Measurements from ENCODE around the gene TEKTIP1. TPM values are rescaled to one million over a fixed set of nuclear protein-coding genes. Genes with fewer than 3 reads are reported as not detected.

Gene TEKTIP1
- total and polyA plus RNA-seq, 2 donors (not counting 1 experiment from before 2014, with no cell fraction given) = not detected

GRCh38 chr19:3522421-3523360, 16.3 kb upstream of the TEKTIP1 start:
- H3K9me3 ChIP-seq (ENCODE audit: control insufficient read depth, insufficient read depth, low read depth, low read length) = no peaks in the 10 kb centered on the region

DNA sequence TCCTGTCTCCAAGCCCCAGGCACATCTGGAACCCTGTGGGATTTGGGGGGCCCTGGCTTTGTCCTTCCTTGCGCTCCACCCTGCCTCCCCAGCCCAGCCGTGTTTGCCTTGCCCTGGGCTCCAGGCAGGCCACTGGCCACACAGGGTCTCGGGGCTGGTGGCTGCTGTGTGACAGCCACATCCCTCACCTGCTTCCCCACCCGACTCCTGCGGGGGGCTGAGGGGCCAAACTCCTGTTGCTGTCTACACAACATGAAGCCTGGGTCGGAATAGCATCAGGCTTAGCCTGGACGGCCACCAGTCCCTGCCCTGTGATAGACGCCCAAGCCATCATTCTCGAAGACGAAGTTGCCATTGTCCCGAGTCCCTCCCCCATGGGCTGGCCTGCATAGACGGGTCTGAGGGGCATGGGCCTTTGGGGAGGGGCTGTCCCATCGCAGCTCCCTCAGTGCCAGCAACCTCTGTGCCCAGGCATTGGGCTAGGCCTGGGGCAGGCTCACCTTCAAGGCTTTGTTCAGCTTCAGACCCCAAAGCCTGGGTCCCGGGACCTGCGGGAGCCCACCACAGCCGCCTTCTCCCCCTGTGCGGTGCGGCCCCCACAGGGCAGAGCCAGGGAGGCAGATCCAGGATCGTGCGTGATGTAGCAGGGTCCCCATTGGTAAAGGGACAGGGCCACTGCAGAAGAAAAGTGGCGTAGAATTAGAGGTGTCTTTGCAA, 15.5 kb upstream of the TEKTIP1 start:
- Histone ChIP-seq H3K4me3 (replicated peaks in 1 of 4; ENCODE audit: control extremely low read depth in 1 of 4, insufficient read depth in 1 of 4, low read depth in 3 of 4, low read length in 4 of 4) (no peak overlapping the region), H3K9ac (ENCODE audit: insufficient read depth, low read length) (no peak overlapping the region), H4K20me1 (ENCODE audit: control insufficient read depth, extremely low read depth, insufficient read depth, low read length) (no peaks in the 10 kb centered on the region), H2AFZ (ENCODE audit: low read length) (no peak overlapping the region), H3K27ac (ENCODE audit: insufficient read depth, low read length) (no peak overlapping the region), H3K79me2 (ENCODE audit: control insufficient read depth, insufficient read depth, low read length) (peaks cover 40% of the 10 kb centered on the region), H3K4me1 (ENCODE audit: control insufficient read depth, extremely low read depth, insufficient read depth, low read length) (no peaks in the 10 kb centered on the region), H3K36me3 (ENCODE audit: control insufficient read depth, insufficient read depth, low read length) (peaks cover 37% of the 10 kb centered on the region), H3K9me3 (ENCODE audit: control insufficient read depth, insufficient read depth, low read depth, low read length) (no peaks in the 10 kb centered on the region), H3K27me3 (ENCODE audit: control insufficient read depth, insufficient read depth, low read length) (no peaks in the 10 kb centered on the region), H3K4me2 (ENCODE audit: extremely low read depth, insufficient read depth, low read length) (no peak overlapping the region)
- TF ChIP-seq, protein P1, sequence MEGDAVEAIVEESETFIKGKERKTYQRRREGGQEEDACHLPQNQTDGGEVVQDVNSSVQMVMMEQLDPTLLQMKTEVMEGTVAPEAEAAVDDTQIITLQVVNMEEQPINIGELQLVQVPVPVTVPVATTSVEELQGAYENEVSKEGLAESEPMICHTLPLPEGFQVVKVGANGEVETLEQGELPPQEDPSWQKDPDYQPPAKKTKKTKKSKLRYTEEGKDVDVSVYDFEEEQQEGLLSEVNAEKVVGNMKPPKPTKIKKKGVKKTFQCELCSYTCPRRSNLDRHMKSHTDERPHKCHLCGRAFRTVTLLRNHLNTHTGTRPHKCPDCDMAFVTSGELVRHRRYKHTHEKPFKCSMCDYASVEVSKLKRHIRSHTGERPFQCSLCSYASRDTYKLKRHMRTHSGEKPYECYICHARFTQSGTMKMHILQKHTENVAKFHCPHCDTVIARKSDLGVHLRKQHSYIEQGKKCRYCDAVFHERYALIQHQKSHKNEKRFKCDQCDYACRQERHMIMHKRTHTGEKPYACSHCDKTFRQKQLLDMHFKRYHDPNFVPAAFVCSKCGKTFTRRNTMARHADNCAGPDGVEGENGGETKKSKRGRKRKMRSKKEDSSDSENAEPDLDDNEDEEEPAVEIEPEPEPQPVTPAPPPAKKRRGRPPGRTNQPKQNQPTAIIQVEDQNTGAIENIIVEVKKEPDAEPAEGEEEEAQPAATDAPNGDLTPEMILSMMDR (conservative IDR thresholded peaks at IDR 0.05 in 1 of 2, IDR thresholded peaks at IDR 0.05 in 1 of 2; ENCODE audit: low read depth in 1 of 2, low read length in 2 of 2) = no peak
- DNase-seq (ENCODE audit: low read depth in 2 of 2) = no peak

More at GRCh38 chr19:3522421-3523360, 16.3 kb upstream of the TEKTIP1 start:
- Histone ChIP-seq H3K27me3 (ENCODE audit: control insufficient read depth, insufficient read depth, low read length) (no peaks in the 10 kb centered on the region), H3K4me2 (ENCODE audit: extremely low read depth, insufficient read depth, low read length) (no peak overlapping the region), H3K9ac (ENCODE audit: insufficient read depth, low read length) (no peak overlapping the region), H3K4me1 (ENCODE audit: control insufficient read depth, extremely low read depth, insufficient read depth, low read length) (no peaks in the 10 kb centered on the region), H2AFZ (ENCODE audit: low read length) (no peak overlapping the region), H3K36me3 (ENCODE audit: control insufficient read depth, insufficient read depth, low read length) (peaks cover 33% of the 10 kb centered on the region), H3K27ac (ENCODE audit: insufficient read depth, low read length) (no peak overlapping the region), H3K79me2 (ENCODE audit: control insufficient read depth, insufficient read depth, low read length) (peaks cover 44% of the 10 kb centered on the region), H3K4me3 (replicated peaks in 1 of 4; ENCODE audit: control extremely low read depth in 1 of 4, insufficient read depth in 1 of 4, low read depth in 3 of 4, low read length in 4 of 4) (no peak overlapping the region), H4K20me1 (ENCODE audit: control insufficient read depth, extremely low read depth, insufficient read depth, low read length) (no peaks in the 10 kb centered on the region)
- DNase-seq (ENCODE audit: low read depth in 2 of 2) = no peak
- no peak for TF ChIP-seq EZH2 (IDR thresholded peaks at IDR 0.05; ENCODE audit: low read length, missing control alignments)
- TF ChIP-seq, protein P1 (conservative IDR thresholded peaks at IDR 0.05 in 1 of 2, IDR thresholded peaks at IDR 0.05 in 1 of 2; ENCODE audit: low read depth in 1 of 2, low read length in 2 of 2) = no peak

- Histone ChIP-seq H3K9me3 (ENCODE audit: control insufficient read depth, insufficient read depth, low read depth, low read length) (no peaks in the 10 kb centered on the region), H3K9ac (ENCODE audit: insufficient read depth, low read length) (no peak overlapping the region), H3K4me3 (replicated peaks in 1 of 4; ENCODE audit: control extremely low read depth in 1 of 4, insufficient read depth in 1 of 4, low read depth in 3 of 4, low read length in 4 of 4) (no peak overlapping the region), H3K4me1 (ENCODE audit: control insufficient read depth, extremely low read depth, insufficient read depth, low read length) (no peaks in the 10 kb centered on the region), H2AFZ (ENCODE audit: low read length) (no peak overlapping the region), H3K4me2 (ENCODE audit: extremely low read depth, insufficient read depth, low read length) (no peak overlapping the region), H3K27ac (ENCODE audit: insufficient read depth, low read length) (no peak overlapping the region), H3K36me3 (ENCODE audit: control insufficient read depth, insufficient read depth, low read length) (peaks cover 34% of the 10 kb centered on the region), H3K79me2 (ENCODE audit: control insufficient read depth, insufficient read depth, low read length) (peaks cover 32% of the 10 kb centered on the region), H4K20me1 (ENCODE audit: control insufficient read depth, extremely low read depth, insufficient read depth, low read length) (no peaks in the 10 kb centered on the region), H3K27me3 (ENCODE audit: control insufficient read depth, insufficient read depth, low read length) (no peaks in the 10 kb centered on the region)
- TF ChIP-seq, protein P1 (conservative IDR thresholded peaks at IDR 0.05 in 1 of 2, IDR thresholded peaks at IDR 0.05 in 1 of 2; ENCODE audit: low read depth in 1 of 2, low read length in 2 of 2) = no peak
- TF ChIP-seq EZH2 (IDR thresholded peaks at IDR 0.05; ENCODE audit: low read length, missing control alignments) = no peak
- DNase-seq (ENCODE audit: low read depth in 2 of 2) = no peak
Measured at GRCh38 chr19:3524078-3524842, 14.7 kb upstream of the TEKTIP1 start.
